NOMO-1 treated with dmso at 0.1 percent for 144 hours (cell line): ENCODE results near the gene SRXN1.

Experiments used
- DNase-seq: peaks from one replicate; lab custom pipeline; 2025; ENCODE audit not compliant: unreplicated experiment; lab: John Stamatoyannopoulos, UW

The SRXN1 gene

GRCh38 chr20:608970-609369, 44.0 kb downstream of the SRXN1 start:
- DNase-seq: no peak

- no peak for DNase-seq
Measured at GRCh38 chr20:607476-607875, 45.5 kb downstream of the SRXN1 start.

- DNase-seq: no peak
Measured at GRCh38 chr20:605237-605636, 47.8 kb downstream of the SRXN1 start.

- no peak for DNase-seq
Measured at GRCh38 chr20:603116-603640, 49.8 kb downstream of the SRXN1 start.

- DNase-seq: no peak
Measured at GRCh38 chr20:602111-602970, 50.7 kb downstream of the SRXN1 start.

- no peak for DNase-seq
Measured at GRCh38 chr20:600736-601135, 52.3 kb downstream of the SRXN1 start.

GRCh38 chr20:600141-600540, 52.9 kb downstream of the SRXN1 start:
- no peak for DNase-seq

GRCh38 chr20:598133-598850, 54.7 kb downstream of the SRXN1 start:
- DNase-seq: no peak

- DNase-seq: no peak
Measured at GRCh38 chr20:597560-597959, 55.4 kb downstream of the SRXN1 start.
